ENCODE measurements around the gene NT5C1B. TPM values are rescaled to one million over a fixed set of nuclear protein-coding genes. Genes with fewer than 3 reads are reported as not detected.
A peak's percentile ranks its signal among the peaks of the same experiment; 100 is the strongest.

NT5C1B gene
- total RNA-seq, 1 donor from 2014 or later = not detected

GRCh38 chr2:18599509-18600254 lies 10.3 kb upstream of the NT5C1B start:
- peak; percentile 69 for DNase-seq

DNA sequence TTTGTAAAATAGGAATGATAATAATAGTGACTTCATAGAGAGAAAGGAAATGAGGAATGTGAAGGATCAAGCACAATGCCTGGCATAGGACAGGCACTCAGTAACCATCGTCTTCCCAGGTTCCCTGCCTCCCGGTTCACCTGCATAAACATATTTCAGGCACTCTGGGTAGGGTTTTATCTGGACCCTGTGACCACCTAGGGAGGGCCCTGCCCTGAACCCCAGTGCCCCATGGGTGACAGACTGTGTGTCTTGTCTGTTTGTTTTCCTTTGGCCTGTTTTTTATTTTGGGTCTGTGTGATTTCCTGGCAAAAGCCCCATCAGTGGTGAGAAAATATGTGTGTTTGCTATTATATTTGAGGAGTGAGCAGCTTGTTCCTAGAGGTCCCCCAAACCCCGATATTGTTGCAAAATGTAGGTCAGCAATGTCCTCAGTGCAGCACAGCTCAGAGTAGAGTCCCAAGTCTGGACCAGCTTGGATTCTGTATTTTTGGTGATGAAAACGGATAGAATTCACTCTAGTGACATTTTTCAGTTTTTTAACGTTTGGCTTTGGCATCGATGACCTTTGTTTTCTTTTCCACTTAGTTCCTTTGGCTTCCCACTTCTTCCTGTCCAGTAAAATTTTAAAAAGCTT lies 9.6 kb upstream of the NT5C1B start:
- no peak for DNase-seq

DNA sequence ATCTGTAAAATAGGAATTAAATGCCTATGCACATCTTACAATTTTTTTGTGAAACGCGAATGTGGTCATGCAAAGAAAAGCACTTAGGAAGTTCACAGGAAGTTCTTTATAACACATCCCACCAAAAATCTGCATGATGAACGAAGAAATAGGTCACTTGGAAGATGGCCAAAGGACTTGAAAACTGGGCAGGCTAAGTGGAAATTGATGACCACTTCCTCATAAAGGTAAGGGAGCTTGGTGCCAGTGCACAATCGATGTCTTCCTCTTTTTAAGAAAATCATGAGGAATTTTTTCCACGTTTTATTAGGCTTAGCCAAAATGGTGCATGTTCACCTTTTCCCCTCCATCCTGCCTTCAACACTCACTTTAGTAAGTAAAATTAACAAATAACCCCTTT lies 8.2 kb upstream of the NT5C1B start:
- no peak for DNase-seq

DNA sequence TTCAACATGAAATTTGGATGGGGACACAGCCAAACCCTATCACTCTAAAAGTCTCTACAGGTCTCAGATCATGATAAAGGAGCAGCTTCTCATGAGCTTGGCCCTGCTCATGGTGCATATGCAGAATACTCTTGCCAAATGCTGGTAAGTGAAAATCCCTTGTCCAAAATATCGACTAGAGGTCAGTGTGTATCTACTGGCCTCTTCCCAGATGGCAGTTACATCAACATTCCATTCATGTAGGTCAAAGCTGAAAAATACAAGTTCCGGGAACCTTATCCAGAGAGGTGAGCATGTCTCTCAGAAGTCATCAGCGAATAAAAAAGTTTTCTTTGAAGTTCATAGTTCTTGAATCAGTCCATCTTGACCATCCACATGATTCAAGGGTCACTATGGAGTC lies 7.6 kb upstream of the NT5C1B start:
- no peak for DNase-seq

GRCh38 chr2:18593496-18593895 lies 4.1 kb upstream of the NT5C1B start:
- DNase-seq = no peak

- DNase-seq = no peak
Observed at GRCh38 chr2:18592372-18592771, 3.0 kb upstream of the NT5C1B start.

DNA sequence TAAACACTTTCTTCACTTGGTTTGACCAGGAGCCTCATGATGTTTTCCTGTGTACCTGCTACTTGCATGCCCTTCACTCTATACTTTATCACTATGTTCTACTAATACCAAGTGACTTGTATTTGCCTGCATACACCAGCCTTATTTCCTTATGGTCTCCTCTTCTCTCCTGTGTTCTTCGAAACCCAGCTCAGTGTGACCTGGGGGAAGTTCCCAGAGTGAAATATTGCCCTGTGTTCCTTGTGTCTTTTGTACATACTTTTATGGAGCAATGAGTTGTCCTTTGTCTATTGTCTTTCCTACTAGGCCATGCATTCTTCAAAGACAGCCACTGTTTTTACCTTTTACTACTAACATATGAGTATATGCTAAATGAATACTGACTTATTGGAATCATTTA lies 567 bp downstream of the NT5C1B start:
- DNase-seq = no peak

DNA sequence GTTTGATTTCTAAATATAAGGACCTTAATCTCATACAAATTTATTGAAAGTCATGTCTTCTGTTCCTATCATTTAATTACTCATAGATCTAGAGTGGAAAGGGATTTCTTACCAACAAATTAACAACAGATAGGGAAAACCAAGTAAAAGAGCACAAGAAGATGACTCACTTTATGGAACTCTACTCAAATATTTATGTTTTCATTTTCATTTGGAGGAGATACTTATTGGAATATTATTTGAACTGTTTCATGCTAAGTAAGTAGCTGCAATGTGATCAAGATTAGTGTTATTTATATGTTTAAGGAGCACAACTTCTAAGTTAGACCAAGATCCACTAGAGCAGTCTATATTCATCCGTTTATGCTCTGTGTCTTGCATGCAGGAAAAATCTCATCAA lies 1.3 kb downstream of the NT5C1B start:
- DNase-seq = no peak

DNA sequence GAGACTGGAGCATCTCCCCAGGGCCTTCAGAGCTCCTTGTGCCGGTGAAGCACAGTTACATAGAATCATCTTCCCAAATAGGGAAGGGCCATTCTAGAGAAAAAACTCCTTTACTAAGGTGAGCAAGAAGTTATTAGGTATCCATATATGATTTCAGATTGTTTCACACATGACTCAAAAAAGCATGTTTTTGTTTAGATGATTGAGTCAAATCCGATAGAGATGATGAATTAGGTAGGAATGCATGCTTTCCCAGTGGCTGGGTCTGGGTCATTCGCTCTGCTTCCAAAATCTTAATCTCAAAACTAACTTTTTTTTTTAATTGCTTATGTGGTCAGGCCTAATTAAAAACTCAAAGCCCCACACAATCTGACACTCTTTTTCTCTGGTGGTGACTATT lies 3.8 kb downstream of the NT5C1B start:
- no peak for DNase-seq

DNA sequence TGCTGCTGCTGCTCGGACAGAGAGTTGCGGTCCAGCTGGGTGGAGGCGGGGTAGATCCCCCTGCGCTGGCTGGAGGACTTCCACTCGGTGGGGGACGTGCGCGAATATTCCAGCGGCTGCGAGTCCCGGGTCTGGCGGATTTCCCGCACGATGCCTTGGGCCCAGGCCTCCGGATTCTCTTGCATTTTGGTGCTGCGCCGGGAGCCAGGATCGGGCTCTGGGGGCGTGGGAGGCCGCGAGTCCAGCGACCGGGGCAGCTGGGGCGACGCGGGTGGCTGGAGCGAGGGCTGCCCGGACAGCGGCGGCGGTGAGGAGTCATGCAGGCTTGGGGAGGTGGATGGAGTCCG lies 4.8 kb downstream of the NT5C1B start:
- no peak for DNase-seq

DNA sequence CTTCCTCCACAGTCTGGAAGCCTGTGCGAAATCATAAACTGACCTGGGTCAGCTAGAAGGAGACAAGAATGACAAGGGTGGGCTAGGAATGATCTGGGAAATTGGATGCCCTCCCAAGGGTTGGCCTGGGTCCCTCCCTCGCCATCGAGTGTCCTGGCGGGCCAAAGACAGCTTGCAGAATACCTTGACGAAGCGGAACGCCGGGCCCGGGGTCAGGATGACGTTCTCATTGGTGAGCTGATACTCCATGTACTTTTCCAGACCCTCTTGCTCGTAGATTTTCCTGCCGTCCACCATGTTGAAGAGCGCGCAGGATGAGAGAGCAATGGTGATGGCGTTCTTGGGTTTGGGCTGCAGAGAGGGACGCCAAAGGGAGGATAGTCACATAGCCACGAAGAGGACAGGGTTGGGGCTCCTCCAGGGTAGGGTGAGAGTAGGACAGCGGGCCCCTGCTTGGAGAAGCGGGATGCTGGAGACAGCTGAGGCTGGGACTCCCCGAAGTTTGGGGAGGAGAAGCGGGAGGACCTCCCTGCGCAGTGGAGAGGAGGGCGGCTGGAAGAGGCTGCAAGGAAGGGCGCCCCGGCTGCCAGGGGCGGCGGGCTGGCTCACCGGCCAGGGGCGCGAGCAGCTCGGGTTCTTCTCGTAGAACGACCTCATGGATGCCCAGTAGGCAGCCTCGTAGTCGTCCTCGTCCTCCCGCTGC lies 5.3 kb downstream of the NT5C1B start:
- DNase-seq = no peak

GRCh38 chr2:18580606-18581005 lies 8.8 kb downstream of the NT5C1B start:
- no peak for DNase-seq

DNA sequence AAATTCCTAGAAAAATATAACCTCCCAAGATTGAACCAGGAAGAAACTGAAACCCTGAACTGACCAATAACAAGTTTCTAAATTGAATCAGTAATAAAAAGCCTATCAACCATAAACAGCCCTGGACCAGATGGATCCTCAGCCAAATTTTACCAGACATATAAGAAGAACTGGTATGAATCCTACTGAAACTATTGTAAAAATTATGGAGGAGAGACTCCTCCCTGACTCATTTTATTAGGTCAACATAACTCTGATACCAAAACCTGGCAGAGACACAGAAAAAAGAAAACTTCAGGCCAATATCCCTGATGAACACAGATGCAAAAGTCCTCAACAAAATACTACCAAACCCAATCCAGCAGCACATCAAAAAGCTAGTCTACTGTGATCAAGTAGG lies 11.3 kb downstream of the NT5C1B start:
- DNase-seq = no peak

GRCh38 chr2:18566145-18566769 lies 23.1 kb downstream of the NT5C1B start:
- no peak for DNase-seq

- DNase-seq = no peak
Observed at GRCh38 chr2:18560797-18561085, 28.6 kb downstream of the NT5C1B start.

GRCh38 chr2:18560031-18560796 lies 29.2 kb downstream of the NT5C1B start, which contains the start of gene RDH14:
TSS of gene RDH14 (minus strand) at chr2:18560653. CDS start at chr2:18560572, 81 bp downstream.
- DNase-seq = peak; percentile 98

DNA sequence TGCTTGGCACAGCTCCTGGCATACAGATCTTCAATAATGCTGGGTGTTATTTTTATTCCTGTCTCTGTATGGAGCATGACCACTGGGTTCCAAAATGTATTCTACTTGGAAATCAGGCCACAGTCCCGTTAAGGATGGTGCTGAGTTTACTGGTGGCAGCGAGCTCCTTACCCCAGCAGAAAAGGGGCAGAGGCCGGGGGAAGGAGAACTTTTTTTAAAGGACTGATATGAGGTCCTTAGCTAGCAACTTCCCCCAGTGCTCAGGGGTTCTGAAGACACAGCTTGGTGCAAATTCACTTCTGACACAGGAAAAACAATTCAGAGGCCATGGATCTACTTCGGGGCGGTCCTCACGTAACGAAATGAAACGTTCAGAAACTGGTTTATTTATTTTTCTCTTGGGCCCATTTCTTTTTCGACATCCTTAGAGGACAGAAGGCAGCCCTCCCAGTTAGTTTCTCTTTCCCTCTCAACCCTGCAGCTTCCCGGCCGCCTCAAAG lies 29.8 kb downstream of the NT5C1B start:
- no peak for DNase-seq

GRCh38 chr2:18558458-18558857 lies 30.9 kb downstream of the NT5C1B start:
- DNase-seq = no peak

DNA sequence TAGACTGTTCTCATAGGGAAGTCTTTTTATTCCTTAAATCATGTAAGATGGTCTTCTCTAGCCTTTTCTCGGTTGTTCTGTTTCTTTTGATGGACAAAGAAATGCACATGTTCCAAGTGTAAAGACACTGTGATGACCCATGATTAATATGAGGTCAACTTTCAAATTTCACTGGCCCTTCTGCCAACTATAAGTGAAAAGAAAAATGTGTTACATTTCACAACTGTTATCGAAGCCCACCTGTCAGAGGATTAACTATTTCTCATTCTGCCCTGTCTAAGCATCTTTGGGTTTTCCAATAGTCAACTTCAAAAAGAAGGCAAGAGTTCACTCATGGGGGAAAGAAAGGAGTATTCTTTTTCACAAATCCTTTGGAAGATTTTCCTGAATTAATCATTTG lies 32.2 kb downstream of the NT5C1B start:
- DNase-seq = no peak

- DNase-seq = no peak
Observed at GRCh38 chr2:18552351-18553077, 36.9 kb downstream of the NT5C1B start.

DNA sequence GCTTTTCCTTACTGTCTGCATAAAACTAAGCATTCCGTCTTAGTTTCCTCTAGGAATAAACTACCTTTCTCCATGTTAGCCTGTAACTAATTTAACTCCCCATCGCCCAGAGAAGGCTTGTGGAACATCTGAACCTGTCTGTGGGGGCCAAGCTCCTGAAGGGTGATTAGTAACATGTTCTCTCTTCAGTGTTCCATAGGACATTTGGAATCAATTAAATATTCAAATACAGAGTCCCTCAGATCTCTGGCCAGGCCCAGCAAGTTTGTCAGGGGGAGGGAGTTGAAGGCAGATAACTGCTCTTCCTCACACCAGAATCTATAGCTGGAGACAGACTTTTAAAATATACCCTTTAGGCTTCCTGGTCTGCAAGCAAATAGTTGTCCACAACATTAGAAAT lies 37.7 kb downstream of the NT5C1B start:
- peak; percentile 44 for DNase-seq

GRCh38 chr2:18551169-18551568 lies 38.2 kb downstream of the NT5C1B start:
- DNase-seq = no peak

All from tongue (tissue), 2 donors.